Hematopoietic multipotent progenitor cell (in vitro differentiated cells): ENCODE measurements around the gene ZBED4. TPM values are rescaled to one million over a fixed set of nuclear protein-coding genes. Genes with fewer than 3 reads are reported as not detected.

Source experiments
- DNase-seq, 3 donors: peaks; one replicate each; pipeline ENCODE4 v3.0.0-alpha.2; 2011 to 2015; ENCODE audit warnings: low read depth in 2 of 3, low spot score in 2 of 3
- total RNA-seq: library from RNA; depleted of rRNA; stranded (reverse); fragments of >200 nt; gene quantifications from one replicate; pipeline ENCODE4 v1.2.3, GENCODE V29; 2012

The ZBED4 gene
- total RNA-seq, 1 donor: 31.2 TPM

DNA sequence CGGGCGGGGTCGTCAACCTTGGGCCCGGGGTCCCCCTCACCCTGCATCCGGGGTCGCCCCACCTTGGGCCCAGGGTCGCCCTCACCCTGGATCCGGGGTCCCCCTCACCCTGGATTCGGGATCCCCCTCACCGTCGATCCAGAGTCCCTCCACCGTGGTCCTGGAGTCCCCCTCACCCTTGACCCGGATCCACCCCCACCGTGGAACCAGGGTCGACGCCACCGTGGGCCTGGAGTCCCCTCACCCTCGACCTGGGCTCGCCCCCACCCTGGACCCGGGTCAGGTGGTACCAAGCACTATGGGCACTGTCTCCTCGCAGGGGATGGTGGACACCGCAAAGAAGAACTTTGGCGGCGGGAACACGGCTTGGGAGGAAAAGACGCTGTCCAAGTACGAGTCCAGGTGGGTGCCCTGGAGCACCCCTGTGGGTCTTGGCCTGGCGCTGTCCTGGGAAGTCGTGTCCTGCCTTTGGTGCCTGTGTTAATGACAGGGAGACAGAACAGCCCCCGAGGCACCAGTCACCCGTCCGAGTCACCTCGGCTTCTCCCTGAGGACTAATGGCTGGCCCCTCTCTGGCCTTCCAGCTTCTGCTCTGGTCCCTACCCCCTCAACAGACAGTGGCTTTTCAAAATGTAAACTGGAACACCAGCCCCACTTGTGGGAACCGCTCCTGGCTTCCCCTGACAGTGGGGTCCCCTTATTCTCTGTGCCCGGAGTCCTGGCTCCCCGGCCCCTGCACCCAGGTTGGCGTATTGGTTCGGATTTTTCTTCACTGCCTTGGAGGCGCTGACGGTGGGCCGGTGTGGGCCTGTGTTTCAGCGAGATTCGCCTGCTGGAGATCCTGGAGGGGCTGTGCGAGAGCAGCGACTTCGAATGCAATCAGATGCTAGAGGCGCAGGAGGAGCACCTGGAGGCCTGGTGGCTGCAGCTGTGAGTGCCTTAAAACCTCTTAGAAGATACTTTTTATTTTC is 65.6 kb downstream of the ZBED4 start:
- DNase-seq: no peak

DNA sequence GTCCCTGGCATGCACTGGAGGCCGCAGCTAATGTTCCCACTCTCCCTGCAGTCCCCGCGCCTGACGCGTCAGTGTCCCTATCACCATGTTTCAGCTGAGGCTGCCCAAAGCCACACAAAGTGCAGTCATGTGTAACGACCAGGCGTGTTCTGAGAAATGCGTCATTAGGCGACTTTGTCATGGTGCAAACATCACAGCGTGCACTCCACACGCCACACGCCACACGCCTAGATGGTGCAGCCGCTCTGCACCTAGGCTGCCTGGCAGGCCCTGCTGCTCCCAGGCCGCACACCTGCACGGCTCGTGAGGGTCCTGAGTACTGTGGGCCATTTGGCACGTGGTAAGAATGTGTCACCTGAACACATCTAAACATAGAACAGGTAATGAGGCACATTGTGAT is 67.2 kb downstream of the ZBED4 start:
- no peak for DNase-seq

DNA sequence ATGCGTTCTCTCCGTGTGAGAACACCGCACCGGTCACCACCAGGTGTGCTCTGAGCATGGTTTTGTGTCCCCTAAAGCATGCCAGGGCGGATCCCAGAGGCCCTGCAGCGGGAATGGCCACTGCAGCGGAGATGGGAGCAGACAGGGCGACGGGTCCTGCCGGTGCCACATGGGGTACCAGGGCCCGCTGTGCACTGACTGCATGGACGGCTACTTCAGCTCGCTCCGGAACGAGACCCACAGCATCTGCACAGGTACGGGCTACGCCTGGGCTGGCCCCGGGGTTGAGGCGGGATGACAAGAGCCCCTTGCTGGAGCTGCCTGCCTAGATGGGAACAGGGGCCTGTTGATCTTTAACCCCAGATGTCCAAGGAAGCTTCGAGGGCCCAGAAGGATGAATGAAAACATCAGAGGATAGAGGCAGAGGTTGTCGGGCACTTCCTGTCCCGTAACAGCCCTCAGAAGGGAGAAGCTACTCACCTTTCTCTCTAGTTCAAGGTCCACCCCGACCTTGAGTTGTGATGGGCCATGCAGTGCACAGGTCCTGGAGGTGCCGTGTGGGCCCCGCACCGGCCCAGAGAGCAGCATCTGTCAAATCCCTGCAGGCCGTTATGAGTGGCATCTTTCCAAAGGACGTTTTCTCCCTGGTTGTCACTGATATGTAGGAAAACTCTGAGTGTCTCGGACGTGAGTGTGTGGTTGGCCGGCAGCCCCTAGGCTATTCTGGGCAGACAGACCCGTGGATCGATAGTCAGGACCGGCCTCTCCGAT is 68.0 kb downstream of the ZBED4 start:
- DNase-seq: no peak

DNA sequence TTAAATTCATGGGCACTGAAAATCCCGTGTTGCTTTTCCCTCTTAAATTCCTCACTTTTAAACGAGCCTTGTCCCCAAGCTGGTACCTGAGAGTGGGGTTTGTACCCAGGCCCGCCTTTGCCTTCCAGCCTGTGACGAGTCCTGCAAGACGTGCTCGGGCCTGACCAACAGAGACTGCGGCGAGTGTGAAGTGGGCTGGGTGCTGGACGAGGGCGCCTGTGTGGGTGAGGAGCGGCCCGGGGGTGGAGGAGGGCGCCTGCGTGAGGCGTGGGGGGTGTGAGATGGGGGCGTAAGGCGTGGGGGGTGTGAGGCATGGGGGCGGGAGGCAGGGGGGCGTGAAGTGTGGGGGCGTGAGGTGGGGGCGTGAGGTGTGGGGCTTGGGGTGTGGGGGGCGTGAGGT is 68.8 kb downstream of the ZBED4 start:
- DNase-seq: no peak

DNA sequence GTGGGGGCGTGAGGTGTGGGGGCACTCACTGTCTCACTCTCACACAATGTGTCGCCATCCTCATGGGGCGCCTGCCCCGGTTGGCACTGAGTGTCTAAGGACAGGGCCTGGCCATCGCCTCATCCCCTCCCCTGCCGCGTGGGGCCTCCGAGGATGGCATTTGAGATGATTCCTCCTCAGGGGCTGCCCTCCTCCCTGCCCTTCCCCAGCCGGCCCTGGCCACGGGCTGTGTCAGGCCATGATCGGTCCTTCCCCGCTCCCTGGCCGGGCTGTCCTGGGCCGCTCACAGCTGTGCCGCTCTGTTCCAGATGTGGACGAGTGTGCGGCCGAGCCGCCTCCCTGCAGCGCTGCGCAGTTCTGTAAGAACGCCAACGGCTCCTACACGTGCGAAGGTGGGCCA is 69.3 kb downstream of the ZBED4 start:
- no peak for DNase-seq

DNA sequence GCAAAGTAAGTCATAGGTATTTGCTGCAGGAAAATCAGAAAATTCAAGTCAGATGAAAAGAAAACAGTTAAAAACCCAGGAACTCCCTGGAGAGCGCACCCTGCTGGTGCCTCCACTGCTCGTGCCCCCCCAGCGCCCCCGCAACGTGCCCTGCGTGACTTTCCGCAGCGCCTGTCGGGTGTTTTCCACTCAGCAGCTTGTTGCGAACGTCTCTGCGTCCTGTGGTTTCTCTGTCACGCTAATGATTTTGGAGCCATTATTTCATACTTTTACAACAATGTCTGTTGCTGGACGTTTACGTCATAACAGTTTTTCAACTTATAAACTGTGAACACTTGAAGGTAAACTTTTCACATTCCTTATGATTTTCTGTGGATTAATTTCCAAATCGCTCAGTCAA is 69.8 kb downstream of the ZBED4 start:
- peak in 1 of 3 donors; percentile 31 for DNase-seq

DNA sequence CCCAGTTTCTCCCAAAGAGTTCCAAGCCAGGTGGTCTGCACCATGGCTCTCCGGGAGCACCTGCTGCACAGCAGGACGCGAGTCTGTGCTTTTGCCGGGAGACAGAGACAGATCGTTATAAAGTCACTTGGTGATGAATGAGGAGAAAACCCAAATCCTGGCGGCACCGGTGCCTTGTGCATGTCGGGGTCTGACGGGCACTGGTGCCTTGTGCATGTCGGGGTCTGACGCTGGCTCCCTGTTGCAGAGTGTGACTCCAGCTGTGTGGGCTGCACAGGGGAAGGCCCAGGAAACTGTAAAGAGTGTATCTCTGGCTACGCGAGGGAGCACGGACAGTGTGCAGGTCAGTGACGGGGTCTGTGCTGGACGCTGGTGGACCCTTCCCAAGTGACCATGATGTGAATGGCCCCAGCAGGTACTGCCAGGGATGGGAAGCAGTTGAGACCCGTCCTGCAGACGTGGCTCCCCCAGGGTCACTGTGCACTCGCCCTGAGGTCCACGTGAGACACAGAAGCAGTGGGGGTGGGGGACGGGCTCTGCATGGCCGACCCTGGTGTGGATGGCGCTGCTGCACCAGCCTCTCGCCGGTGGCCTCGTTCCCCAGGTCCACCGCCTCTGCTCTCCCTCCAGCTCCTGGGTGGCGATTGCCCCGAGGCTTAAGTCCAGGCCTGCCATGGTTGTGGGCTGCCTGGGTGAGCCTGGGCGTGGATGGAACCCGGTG is 70.6 kb downstream of the ZBED4 start:
- DNase-seq: no peak

DNA sequence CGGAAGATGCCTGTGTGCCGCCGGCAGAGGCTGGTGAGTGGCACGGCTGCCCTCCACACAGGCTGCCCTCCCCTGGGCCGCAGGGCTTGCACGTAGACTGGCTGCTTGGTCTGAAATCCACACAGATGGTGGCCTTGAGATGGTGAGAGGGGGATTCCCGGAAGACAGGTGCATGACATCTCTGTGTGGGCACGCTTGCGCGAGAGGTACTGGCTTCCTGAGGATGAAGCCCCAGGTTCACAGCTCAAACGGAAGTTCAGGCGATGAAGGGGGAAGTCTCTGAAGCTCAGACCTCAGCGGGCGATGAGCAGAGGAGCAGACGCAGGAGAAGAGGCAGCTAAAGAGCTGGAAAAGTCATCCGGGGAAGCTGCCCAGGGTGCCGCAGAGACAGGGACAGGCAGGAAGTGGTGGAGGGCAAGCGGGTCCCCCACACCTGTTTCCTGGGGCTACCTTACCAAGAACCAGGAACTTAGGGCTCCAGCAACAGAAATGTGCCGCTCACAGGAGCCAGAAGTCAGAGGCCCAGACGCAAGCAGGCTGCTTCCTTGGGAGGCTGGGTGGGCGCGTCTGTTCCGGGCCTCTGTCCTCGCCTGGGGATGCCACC is 72.0 kb downstream of the ZBED4 start:
- DNase-seq: peak; percentile 68 to 82 (median 76)

DNA sequence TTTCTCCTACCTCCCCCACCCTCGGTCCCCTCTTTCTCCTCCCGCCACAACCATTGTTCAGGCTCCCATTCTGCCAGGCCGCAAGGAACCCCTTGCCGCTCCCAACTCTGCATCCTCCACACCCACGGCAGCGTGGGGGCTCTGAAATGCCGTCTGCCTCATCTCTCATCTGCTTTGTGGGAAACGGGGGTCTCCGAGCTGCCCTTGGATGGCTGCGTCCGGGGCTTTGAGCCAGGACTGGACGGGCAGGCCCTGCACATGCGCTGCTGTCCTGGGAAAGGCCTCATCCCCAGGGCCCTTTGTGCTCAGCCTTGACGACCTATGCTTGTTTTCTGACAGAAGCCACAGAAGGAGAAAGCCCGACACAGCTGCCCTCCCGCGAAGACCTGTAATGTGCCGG is 73.3 kb downstream of the ZBED4 start:
- no peak for DNase-seq

DNA sequence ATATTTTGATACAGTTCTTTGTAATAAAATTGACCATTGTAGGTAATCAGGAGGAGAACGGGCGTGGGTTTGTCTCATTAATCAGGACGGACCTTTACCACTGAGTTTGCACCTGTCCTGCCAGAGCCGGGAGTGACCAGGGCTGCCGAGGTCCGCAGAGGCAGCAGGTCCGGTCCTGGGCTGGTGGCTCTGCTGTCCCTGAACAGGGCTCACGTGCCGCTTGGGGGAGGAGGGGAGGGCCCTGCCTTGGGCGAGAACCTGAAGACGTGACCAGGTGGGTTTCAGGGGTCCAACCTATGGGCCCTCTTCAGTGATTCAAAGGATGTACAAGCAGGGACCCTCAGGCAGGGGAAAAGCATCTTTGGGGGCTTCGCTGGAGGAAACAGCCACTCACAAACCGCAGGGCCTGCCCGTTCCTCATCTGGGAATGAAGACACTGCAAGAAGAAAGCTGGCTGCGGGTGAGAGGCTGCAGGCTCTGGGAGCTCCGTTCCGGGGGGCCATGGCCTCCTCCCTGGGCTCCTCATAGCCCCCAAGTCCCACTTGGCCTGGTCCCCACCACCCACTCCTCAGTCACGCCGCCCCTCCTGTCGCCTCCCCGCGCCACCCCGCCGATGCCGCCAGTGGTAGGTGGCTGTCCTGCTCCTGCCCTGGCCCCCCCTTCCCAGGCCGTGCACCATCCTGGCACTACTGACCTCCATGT is 74.0 kb downstream of the ZBED4 start:
- DNase-seq: no peak

DNA sequence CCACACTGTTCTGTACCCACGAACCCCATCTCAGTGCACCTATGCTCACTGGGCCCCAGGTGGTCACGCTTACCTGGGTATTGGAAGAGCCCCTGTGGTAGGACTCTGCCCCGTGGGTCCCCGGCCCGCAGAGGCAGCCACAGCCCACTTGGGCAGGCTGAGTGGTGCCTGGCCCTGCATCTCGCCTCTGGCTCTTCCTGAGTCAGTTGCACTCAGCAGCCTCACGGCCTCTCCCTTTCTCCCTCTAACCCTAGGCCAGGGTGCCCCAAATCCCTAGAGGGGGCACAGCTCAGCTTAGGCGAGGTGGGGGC is 74.5 kb downstream of the ZBED4 start:
- DNase-seq: no peak

DNA sequence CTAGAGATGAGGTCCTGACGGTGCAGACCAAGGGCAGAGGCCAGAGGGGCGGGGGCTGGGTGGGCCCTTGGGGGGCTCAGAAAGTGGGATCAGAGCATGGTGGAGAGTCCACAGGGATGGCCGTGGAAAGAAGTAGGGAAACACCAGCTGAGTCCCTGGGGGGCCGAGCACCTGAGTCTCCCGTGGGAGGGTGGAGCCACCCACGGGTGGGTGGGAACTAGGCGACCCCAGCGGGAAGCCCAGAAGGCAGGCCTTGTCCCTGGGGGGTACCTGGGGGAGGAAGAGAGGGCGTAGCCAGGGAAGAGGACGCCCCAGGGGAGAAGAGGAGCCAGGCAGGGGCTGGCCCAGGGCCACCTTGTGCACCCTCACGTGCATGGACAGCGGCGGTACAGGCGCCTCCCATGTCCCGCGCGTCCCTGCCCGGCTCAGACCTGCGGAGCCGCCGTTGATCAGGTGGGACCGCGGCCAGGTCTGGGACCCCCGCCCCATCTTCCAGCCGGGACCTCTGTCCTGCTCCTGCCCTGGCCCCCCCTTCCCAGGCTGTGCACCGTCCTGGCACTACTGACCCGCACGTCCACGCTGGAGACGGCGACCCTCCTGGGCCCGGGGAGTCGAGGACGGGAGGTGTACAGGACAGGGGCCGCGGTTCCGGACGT is 75.0 kb downstream of the ZBED4 start:
- DNase-seq: no peak

DNA sequence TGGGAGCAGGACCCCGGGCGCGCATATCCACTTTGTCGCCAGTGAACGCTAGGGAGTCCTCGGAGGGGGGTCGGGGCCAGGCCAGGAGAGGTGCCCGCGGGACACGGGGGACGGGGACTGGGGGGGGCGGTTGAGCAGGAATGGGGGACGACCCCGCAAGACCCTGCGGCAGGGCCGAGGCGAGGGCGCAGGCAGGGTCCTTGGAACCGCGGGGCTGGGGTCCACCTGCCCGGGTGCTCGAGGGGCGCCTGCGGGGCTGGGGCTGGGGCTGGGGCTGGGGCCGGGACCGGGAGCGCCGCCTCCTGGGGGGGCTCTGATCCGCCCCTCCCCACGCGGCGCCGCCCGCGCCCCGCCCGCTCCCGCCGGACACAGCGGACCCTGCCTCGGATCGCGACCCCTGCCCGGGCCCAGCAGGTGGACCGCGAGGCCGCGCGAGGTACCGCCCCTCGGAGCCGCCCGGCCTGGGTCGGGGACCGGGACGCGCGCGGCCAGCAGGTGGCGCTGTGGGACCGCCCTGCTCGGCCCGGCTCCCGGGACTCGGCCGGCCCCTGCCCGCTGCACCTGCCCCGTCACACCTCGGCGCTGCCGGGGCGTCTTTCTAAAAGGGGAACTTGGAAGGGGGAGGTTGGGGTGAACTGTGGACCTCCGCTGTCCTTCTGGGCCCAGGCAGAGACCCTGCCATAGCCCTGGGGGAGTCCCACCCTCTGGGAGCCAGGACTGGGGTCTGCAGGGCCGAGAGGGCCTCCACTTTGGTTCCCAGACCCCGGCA is 75.8 kb downstream of the ZBED4 start:
- DNase-seq: peak; percentile 72 to 85 (median 77)

DNA sequence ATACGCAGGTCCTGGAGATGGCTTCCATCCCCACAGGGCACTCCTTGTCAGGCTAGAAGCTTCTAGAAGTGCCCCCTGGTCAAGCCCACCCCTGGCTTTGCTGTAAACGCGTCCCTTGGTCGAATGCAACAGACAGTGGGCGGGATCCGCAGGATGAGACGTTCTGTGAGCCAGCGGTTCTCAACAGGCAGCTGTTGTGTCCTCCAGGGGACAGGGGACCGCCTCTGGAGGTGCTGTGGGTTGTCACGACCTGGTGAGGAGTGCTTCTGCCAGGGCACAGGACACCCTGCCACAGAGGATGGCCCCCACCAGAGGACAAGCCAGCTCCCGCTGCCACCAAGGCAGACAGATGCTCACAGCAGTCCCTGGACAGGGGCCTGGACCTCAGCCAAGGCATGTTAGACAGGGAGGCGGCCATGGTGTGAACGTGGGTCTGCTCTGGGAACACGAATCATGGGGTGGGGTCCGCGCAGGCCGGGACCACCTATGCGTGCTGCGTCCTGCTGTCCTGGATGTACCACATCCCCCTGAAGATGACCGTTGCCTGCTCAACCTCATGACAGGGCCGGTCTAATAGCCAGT is 76.4 kb downstream of the ZBED4 start:
- DNase-seq: no peak

DNA sequence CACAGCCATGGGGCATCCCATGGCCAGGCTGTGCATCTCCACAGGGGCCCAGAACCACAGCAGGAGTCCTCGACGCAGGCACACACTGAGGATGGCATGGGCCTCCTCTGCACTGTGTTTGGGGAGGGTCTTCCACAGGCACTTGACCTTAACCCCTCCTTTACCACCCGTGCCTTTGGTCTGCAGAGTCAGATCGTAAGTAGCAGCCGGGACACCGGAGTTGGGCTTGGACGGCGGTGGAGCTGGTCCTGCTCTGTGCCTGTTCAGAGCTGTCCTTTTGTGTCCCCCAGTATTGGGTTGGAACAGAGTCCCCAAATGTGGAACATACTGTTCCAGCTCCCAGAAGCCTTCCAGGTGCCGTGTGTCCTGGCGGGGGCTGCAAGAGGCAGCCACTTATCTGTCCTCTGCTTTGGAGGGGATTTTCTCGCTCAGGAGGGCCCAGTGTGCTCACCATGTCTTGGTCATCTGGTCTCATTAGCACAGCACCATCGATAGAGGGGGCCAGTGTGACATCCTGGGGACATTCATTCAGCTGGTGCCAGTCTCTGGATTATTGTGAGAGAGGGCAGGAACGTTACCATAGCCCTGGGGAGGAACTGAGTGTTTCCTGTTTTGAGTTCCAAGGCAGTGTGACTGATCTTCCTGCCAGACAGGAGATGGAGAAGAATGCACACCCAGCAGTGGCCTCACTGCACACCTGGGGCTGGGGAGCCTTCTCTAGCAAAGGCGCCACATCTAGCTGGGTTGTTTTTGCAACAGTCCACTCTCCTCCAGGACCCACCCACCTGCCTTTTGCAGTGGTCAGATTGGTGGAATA is 77.2 kb downstream of the ZBED4 start:
- peak in 2 of 3 donors; percentile 90 to 91 for DNase-seq

DNA sequence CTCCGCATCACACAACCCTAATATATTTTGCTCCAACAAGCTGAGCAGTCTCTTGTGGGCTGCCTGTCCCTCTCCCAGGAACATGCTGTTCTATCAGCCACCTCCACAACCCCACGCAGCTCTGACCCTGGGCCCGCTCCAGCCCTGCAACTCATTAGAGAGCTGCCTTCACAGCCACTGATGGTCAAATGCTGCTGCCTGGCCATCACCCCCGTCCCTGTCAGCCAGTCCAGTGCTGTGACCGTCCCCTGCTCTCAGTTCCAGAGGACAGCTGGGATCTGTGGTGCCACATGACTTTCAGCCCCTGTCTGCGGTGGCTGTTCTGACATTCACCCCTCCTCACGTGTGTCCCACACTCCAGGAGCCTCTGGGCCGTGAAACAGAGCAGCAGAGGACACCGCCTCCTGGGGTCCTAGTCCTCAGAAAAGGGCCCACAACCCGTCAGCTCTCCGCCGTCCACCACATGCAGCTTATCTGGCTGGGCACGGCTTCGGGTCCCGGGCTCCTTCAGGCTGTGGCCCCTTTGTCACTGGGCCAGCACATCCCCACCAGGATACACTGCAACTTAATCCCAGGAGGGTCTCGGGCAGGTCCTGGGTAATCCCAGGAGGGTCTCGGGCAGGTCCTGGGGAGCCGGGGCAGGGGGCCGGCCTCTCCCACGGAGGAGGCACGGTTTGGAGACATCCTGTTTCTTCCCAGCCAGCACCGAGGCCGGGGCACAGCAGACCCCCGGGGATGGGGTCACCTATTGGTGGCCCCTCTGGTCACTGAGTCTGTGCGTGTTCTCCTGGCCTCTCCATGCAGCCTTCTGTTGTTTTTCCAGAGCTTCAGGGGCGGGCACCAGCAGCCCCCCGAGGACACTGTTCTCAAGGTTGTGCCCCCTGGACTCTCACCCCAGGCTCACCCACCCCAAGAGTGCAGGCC is 79.9 kb downstream of the ZBED4 start:
- no peak for DNase-seq
